ENCODE results near the gene TNNT3. TPM values are rescaled to one million over a fixed set of nuclear protein-coding genes. Genes with fewer than 3 reads are reported as not detected.

Gene TNNT3
- total and polyA plus RNA-seq, 10 donors, result 0.64 to 4.9 (median 2.0) TPM; not detected in 1

GRCh38 chr11:1891831-1892115, 27.7 kb upstream of the TNNT3 start, which contains the start of gene PRR33:
PRR33 (minus strand) TSS chr11:1891895; CDS start chr11:1890584, 1,311 bp downstream.
- H3K27me3 ChIP-seq (replicated peaks in 1 of 7), result peaks cover 0 to 8% (median 0%) of the 10 kb centered on the region in 7 donors
- no peak for DNase-seq
- H3K9me3 ChIP-seq, result no peaks in the 10 kb centered on the region
- H3K4me3 ChIP-seq, result peak within 1 kb of the TSS in 1 of 8 donors; percentile 5
- H3K27ac ChIP-seq, result peak within 1 kb of the TSS in 5 of 8 donors; percentile 5 to 79 (median 71)
- TF ChIP-seq POLR2A (IDR thresholded peaks at IDR 0.05) (no peak), POLR2AphosphoS5 (IDR thresholded peaks at IDR 0.05) (no peak), CTCF (IDR thresholded peaks at IDR 0.05 in 8 of 11, conservative IDR thresholded peaks at IDR 0.05 in 3 of 11) (no peak)
- intact Hi-C loops (cut with DNase I; ENCODE audit: low total_unique reads), result no loop called here
- 47 to 82% (median 66%) methylated on average over 6 to 7 of the region's 7 CpGs for WGBS, 5 donors
- H3K4me1 ChIP-seq, result peaks cover 5 to 58% (median 44%) of the 10 kb centered on the region in 6 donors
- H3K36me3 ChIP-seq, result peaks cover 0 to 49% (median 26%) of the 10 kb centered on the region in 6 donors

- no peak for DNase-seq
- Histone ChIP-seq H3K4me1 (peaks cover 5 to 58% (median 45%) of the 10 kb centered on the region in 6 donors), H3K27ac (no peak overlapping the region), H3K27me3 (replicated peaks in 1 of 7) (peaks cover 0 to 12% (median 0%) of the 10 kb centered on the region in 7 donors), H3K9me3 (no peaks in the 10 kb centered on the region), H3K4me3 (no peak overlapping the region), H3K36me3 (peaks cover 0 to 45% (median 22%) of the 10 kb centered on the region in 6 donors)
- TF ChIP-seq POLR2AphosphoS5 (IDR thresholded peaks at IDR 0.05) (peak in 2 of 3 donors; percentile 11 to 41), POLR2A (IDR thresholded peaks at IDR 0.05) (no peak)
- intact Hi-C loops (cut with DNase I; ENCODE audit: low total_unique reads), result no loop called here
- 66 to 89% (median 78%) methylated on average over 7 of the region's 7 CpGs for WGBS, 5 donors
Observed at GRCh38 chr11:1892116-1892515, 27.4 kb upstream of the TNNT3 start.

DNA sequence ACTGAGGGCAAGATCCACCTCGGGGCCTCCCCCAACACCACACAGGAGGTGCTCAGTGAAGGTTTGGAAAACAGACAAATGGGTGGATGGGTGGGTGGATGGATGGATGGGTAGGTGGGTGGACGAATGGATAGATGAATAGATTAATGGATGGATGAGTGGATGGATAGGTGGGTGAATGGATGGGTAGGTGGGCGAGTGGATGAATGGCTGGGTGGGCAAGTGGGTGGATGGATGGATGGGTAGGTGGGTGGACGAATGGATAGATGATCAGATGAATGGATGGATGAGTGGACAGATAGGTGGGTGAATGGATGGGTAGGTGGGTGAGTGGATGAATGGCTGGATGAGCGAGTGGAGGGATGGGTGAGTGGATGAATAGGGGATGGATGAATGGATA, 26.9 kb upstream of the TNNT3 start:
- Histone ChIP-seq H3K36me3 (peaks cover 0 to 41% (median 18%) of the 10 kb centered on the region in 6 donors), H3K27ac (no peak overlapping the region), H3K4me1 (peaks cover 5 to 55% (median 43%) of the 10 kb centered on the region in 6 donors), H3K27me3 (replicated peaks in 1 of 7) (peaks cover 0 to 14% (median 0%) of the 10 kb centered on the region in 7 donors), H3K4me3 (no peak overlapping the region), H3K9me3 (no peaks in the 10 kb centered on the region)
- WGBS, 5 donors, result 66 to 98% (median 89%) methylated on average over 5 of the region's 5 CpGs
- intact Hi-C loops (cut with DNase I; ENCODE audit: low total_unique reads), result no loop called here
- no peak for DNase-seq
- TF ChIP-seq POLR2AphosphoS5 (IDR thresholded peaks at IDR 0.05), result peak in 1 of 3 donors; percentile 6
- TF ChIP-seq CTCF (IDR thresholded peaks at IDR 0.05 in 8 of 11, conservative IDR thresholded peaks at IDR 0.05 in 3 of 11), result no peak
- TF ChIP-seq POLR2A (IDR thresholded peaks at IDR 0.05), result no peak

- intact Hi-C loops (cut with DNase I; ENCODE audit: low total_unique reads), result loop anchor here (1.0 kb wide), 1 partner anchor 23 kb away; no protein-coding TSS in a partner anchor
- H3K9me3 ChIP-seq, result no peaks in the 10 kb centered on the region
- H3K4me1 ChIP-seq, result peaks cover 0 to 43% (median 32%) of the 10 kb centered on the region in 6 donors
- TF ChIP-seq POLR2A (IDR thresholded peaks at IDR 0.05) (no peak), POLR2AphosphoS5 (IDR thresholded peaks at IDR 0.05) (peak in 1 of 3 donors; percentile 68)
- no peak for DNase-seq
- H3K36me3 ChIP-seq, result peaks cover 0 to 29% (median 6%) of the 10 kb centered on the region in 6 donors
- H3K27me3 ChIP-seq (replicated peaks in 1 of 7), result peaks cover 0 to 14% (median 0%) of the 10 kb centered on the region in 7 donors
- no peak overlapping the region for H3K27ac ChIP-seq
- 86 to 99% (median 91%) methylated on average over 4 to 5 of the region's 5 CpGs for WGBS, 5 donors
- H3K4me3 ChIP-seq, result no peak overlapping the region
Observed at GRCh38 chr11:1893581-1894359, 25.7 kb upstream of the TNNT3 start.

- Histone ChIP-seq H3K9me3 (no peaks in the 10 kb centered on the region), H3K36me3 (peaks cover 0 to 19% (median 0%) of the 10 kb centered on the region in 6 donors), H3K4me1 (peaks cover 0 to 33% (median 22%) of the 10 kb centered on the region in 6 donors), H3K27me3 (replicated peaks in 1 of 7) (peaks cover 0 to 5% (median 0%) of the 10 kb centered on the region in 7 donors), H3K27ac (no peak overlapping the region), H3K4me3 (no peak overlapping the region)
- no peak for TF ChIP-seq POLR2AphosphoS5 (IDR thresholded peaks at IDR 0.05)
- no peak for TF ChIP-seq POLR2A (IDR thresholded peaks at IDR 0.05)
- no peak for TF ChIP-seq CTCF (IDR thresholded peaks at IDR 0.05 in 8 of 11, conservative IDR thresholded peaks at IDR 0.05 in 3 of 11)
- no peak for DNase-seq
- WGBS, 5 donors, result 87 to 93% (median 91%) methylated on average over 11 of the region's 11 CpGs
- intact Hi-C loops (cut with DNase I; ENCODE audit: low total_unique reads), result no loop called here
Observed at GRCh38 chr11:1894759-1895158, 24.7 kb upstream of the TNNT3 start.
